DOHH2 (cell line): ENCODE data around the gene HDLBP.
"Not testable (repeated sequence)": the region's sequence is repeated elsewhere in the genome, so short reads cannot be mapped to it uniquely, and the experiment has no call there.

ENCODE experiments used
- H3F3A ChIP-seq: fragments of 200-600 bp; sonication (generic), shearing (Covaris generic); 2 replicates; pipeline ENCODE4 v1.6.0; 2016; ENCODE audit warnings: antibody characterized with exemption, mild to moderate bottlenecking; ENCODE audit not compliant: control insufficient read depth, insufficient read depth
- H3K27ac ChIP-seq: fragments of 200-600 bp; sonication (generic); 2 replicates; pipeline ENCODE4 v1.5.1; 2014; ENCODE audit warnings: low read depth, mild to moderate bottlenecking, low read length, moderate library complexity
- H3K27me3 ChIP-seq: fragments of 200-600 bp; sonication (generic); 2 replicates; pipeline ENCODE4 v1.6.1; 2014; ENCODE audit warnings: mild to moderate bottlenecking, low read length, mixed read lengths; ENCODE audit not compliant: control insufficient read depth
- H3K36me3 ChIP-seq: fragments of 200-600 bp; sonication (generic); 2 replicates; pipeline ENCODE4 v1.6.1; 2014; ENCODE audit warnings: mild to moderate bottlenecking, low read length, moderate library complexity, mixed read lengths; ENCODE audit not compliant: control insufficient read depth
- H3K4me1 ChIP-seq: fragments of 200-600 bp; sonication (generic); 2 replicates; pipeline ENCODE4 v1.6.1; 2014; ENCODE audit warnings: mild to moderate bottlenecking, low read length, mixed read lengths; ENCODE audit not compliant: control insufficient read depth
- H3K4me2 ChIP-seq: fragments of 200-600 bp; sonication (generic); 2 replicates; pipeline ENCODE4 v1.6.0; 2014; ENCODE audit warnings: mild to moderate bottlenecking, low read length, moderate library complexity
- H3K4me3 ChIP-seq: fragments of 200-600 bp; sonication (generic); 2 replicates; pipeline ENCODE4 v1.5.1; 2014; ENCODE audit warnings: mild to moderate bottlenecking, low read length, mixed read lengths
- H3K79me2 ChIP-seq: fragments of 200-600 bp; sonication (generic); 2 replicates; pipeline ENCODE4 v1.6.1; 2014; ENCODE audit warnings: mild to moderate bottlenecking, low read length, mixed read lengths; ENCODE audit not compliant: control insufficient read depth
- H3K9me2 ChIP-seq: fragments of 200-600 bp; sonication (generic); replicated peaks from 2 replicates; pipeline ENCODE4 v1.6.1; 2014; ENCODE audit warnings: mild to moderate bottlenecking, low read length, mixed read lengths; ENCODE audit not compliant: control insufficient read depth
- H3K9me3 ChIP-seq: fragments of 200-600 bp; sonication (generic); 2 replicates; pipeline ENCODE4 v1.6.1; 2014; ENCODE audit warnings: antibody characterized with exemption, low read length, mixed read lengths; ENCODE audit not compliant: control insufficient read depth, insufficient read depth
- H4K20me1 ChIP-seq: fragments of 200-600 bp; sonication (generic); 2 replicates; pipeline ENCODE4 v1.6.0; 2014; ENCODE audit warnings: low read depth, mild to moderate bottlenecking, antibody characterized with exemption, low read length, moderate library complexity; ENCODE audit not compliant: control insufficient read depth, insufficient read depth
- EZH2phosphoT487 ChIP-seq: fragments of 200-600 bp; sonication (generic); IDR thresholded peaks from 2 replicates; pipeline ENCODE4 v1.6.1; 2017; ENCODE audit warnings: borderline replicate concordance, mild to moderate bottlenecking, antibody characterized with exemption, low read length, moderate library complexity, mixed read lengths
- TF ChIP-seq, protein P1 (sequence below): fragments of 200-600 bp; sonication (generic); IDR thresholded peaks from one replicate; pipeline ENCODE4 v1.5.1; 2014; ENCODE audit warnings: antibody characterized with exemption, mild to moderate bottlenecking, low read depth, low read length; ENCODE audit not compliant: poor library complexity, severe bottlenecking

Gene HDLBP

DNA sequence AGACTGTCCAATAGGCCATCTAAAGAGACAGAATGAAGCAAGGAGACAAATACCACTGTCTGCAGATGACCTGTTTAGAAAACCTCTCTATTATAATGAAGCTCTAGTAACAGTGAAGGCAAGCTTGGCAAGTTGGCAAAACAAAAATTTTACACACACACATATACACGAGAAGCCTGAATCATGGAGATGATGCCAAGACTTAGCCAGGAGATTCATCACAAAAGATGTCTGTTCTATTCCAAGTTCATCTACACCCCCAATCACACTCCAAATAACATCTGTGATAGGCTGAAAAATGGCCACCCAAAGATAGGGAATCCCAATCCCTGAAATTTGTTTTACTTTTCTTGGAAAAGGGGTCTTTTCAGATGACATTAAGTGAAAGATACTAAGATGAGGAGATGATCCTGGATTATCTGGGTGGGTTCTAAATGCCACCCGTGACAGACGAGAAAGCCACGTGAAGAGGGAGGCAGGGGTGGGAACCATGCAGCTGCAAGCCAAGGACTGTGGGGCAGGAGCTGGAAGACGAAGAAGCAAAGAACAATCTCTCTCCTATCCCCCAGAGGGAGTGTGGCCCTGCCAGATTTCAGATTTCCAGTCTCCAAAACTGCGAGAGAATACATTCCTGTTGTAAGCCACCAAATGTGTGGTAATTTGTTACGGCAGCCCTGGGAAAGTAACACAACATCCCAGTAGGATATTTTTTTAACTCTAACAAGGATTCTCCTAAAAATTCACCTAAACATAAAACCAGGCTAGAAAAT, 20.0 kb downstream of the HDLBP start:
- Histone ChIP-seq H3K4me1 (peaks cover 40% of the 10 kb centered on the region), H3K9me3 (no peaks in the 10 kb centered on the region), H3K9me2 (no peaks in the 10 kb centered on the region), H3K4me3 (no peak overlapping the region), H3K27ac (no peak overlapping the region), H3K36me3 (peaks cover 7% of the 10 kb centered on the region), H3K27me3 (no peaks in the 10 kb centered on the region), H3F3A (no peaks in the 10 kb centered on the region), H3K4me2 (no peak overlapping the region), H4K20me1 (peaks cover 25% of the 10 kb centered on the region), H3K79me2 (peaks cover 96% of the 10 kb centered on the region)
- TF ChIP-seq EZH2phosphoT487: no peak
- TF ChIP-seq, protein P1, sequence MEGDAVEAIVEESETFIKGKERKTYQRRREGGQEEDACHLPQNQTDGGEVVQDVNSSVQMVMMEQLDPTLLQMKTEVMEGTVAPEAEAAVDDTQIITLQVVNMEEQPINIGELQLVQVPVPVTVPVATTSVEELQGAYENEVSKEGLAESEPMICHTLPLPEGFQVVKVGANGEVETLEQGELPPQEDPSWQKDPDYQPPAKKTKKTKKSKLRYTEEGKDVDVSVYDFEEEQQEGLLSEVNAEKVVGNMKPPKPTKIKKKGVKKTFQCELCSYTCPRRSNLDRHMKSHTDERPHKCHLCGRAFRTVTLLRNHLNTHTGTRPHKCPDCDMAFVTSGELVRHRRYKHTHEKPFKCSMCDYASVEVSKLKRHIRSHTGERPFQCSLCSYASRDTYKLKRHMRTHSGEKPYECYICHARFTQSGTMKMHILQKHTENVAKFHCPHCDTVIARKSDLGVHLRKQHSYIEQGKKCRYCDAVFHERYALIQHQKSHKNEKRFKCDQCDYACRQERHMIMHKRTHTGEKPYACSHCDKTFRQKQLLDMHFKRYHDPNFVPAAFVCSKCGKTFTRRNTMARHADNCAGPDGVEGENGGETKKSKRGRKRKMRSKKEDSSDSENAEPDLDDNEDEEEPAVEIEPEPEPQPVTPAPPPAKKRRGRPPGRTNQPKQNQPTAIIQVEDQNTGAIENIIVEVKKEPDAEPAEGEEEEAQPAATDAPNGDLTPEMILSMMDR: no peak

DNA sequence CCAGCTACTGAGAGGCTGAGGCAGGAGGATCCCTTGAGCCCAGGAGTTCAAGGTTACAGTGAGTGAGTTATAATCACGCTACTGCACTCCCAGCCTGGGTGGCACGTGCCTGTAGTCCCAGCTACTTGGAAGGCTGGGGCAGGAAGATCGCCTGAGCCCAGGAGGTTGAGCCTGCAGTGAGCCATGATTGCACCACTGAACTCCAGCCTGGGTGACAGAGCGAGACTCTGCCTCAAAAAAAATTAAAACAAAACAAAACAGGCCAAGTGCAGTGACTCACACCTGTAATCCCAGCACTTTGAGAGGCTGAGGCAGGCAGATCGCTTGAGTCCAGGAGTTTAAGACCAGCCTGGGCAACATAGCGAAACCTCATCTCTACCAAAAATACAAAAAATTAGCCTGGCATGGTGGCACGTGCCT, 22.1 kb downstream of the HDLBP start:
- not testable (repeated sequence) for H3F3A ChIP-seq, H3K27me3 ChIP-seq, H3K4me2 ChIP-seq, H3K9me3 ChIP-seq, H3K9me2 ChIP-seq, H3K4me3 ChIP-seq, H3K27ac ChIP-seq
- Histone ChIP-seq H3K36me3 (peaks cover 15% of the 10 kb centered on the region), H4K20me1 (peaks cover 32% of the 10 kb centered on the region), H3K79me2 (peaks cover 96% of the 10 kb centered on the region), H3K4me1 (peaks cover 36% of the 10 kb centered on the region)

DNA sequence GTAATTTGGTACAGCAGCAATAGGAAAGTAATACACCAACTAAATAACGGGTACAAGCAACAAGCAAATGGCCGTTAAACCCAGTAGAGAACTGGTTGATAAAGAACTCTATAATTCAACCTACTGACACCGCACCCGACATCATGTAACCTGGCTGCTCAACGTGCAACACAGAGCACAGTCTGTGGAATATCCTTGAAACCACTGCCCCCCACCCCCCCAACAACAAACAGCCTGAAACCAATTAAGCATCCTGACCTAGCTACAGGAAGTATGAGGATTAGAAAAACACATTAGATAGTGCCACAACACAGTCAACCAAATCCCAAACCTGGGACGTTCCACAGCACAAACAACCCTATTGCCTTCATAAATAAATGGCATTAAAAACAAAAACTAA, 23.5 kb downstream of the HDLBP start:
- H3K27ac ChIP-seq: no peak overlapping the region
- H3K4me1 ChIP-seq: peaks cover 28% of the 10 kb centered on the region
- no peaks in the 10 kb centered on the region for H3K9me2 ChIP-seq
- H3K4me2 ChIP-seq: no peak overlapping the region
- H3K36me3 ChIP-seq: peaks cover 10% of the 10 kb centered on the region
- H3K4me3 ChIP-seq: no peak overlapping the region
- H3F3A ChIP-seq: no peaks in the 10 kb centered on the region
- H3K27me3 ChIP-seq: no peaks in the 10 kb centered on the region
- no peak for TF ChIP-seq EZH2phosphoT487
- TF ChIP-seq, protein P1: no peak
- H3K79me2 ChIP-seq: peaks cover 99% of the 10 kb centered on the region
- peaks cover 29% of the 10 kb centered on the region for H4K20me1 ChIP-seq
- H3K9me3 ChIP-seq: no peaks in the 10 kb centered on the region

DNA sequence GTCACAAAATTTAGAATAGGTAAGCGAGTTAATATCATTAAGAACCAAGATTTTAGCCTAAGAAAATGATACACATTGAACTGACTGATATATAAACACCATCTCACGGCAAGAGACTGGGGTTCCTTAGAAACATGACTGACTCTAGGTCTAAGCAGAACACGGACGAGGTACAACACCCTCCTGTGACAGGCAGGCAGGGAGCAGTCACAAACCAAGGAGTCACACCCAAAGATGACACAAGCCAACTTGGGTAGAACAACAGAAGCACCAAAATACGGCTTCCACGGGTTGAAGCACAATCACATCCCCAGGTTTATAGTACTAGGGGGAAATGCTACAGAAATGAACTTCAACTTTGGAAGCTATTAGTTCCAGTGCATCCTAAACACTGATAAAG, 24.3 kb downstream of the HDLBP start:
- H3K36me3 ChIP-seq: peaks cover 8% of the 10 kb centered on the region; the same call in 1 of the 2 replicates
- H3K79me2 ChIP-seq: peaks cover 98% of the 10 kb centered on the region

More for the DNA sequence above, 24.3 kb downstream of the HDLBP start:
- H3K27ac ChIP-seq: no peak overlapping the region
- no peaks in the 10 kb centered on the region for H3K27me3 ChIP-seq
- no peaks in the 10 kb centered on the region for H3K9me2 ChIP-seq
- H3K9me3 ChIP-seq: no peaks in the 10 kb centered on the region
- no peak for TF ChIP-seq EZH2phosphoT487
- TF ChIP-seq, protein P1: no peak
- H3K4me3 ChIP-seq: no peak overlapping the region
- peaks cover 24% of the 10 kb centered on the region for H3K4me1 ChIP-seq
- no peak overlapping the region for H3K4me2 ChIP-seq
- no peaks in the 10 kb centered on the region for H3F3A ChIP-seq
- peaks cover 28% of the 10 kb centered on the region for H4K20me1 ChIP-seq
